Kidney (tissue), 14 donors: ENCODE results near the gene BMERB1. TPM values are rescaled to one million over a fixed set of nuclear protein-coding genes. Genes with fewer than 3 reads are reported as not detected.
"Not testable (repeated sequence)": the region's sequence is repeated elsewhere in the genome, so short reads cannot be mapped to it uniquely, and the experiment has no call there.

Experiments
- DNase-seq, 5 donors: peaks; one replicate each; pipeline ENCODE4 v3.0.0-alpha.2; 2013 to 2020
- FAIRE-seq: peaks from 2 replicates; lab custom pipeline; 2012; peaks lifted over from hg19 to GRCh38; lab: Jason Lieb, UNC
- H3K27ac ChIP-seq, 2 donors: one replicate each; pipeline ENCODE4 v1.7.0; 2013; ENCODE audit warnings: low read depth in 2 of 2, low read length in 2 of 2, inconsistent platforms in 1 of 2
- H3K27me3 ChIP-seq: one replicate; pipeline ENCODE4 v1.7.1; 2013; ENCODE audit warnings: low read length, inconsistent platforms; ENCODE audit not compliant: control insufficient read depth, insufficient read depth
- H3K36me3 ChIP-seq, 3 donors: one replicate each; pipeline versions ENCODE4 v1.7.0 to v1.7.1; 2013; ENCODE audit warnings: low read length in 3 of 3, control low read depth in 1 of 3, inconsistent platforms in 1 of 3; ENCODE audit not compliant: insufficient read depth in 3 of 3, control insufficient read depth in 2 of 3
- H3K4me1 ChIP-seq, 3 donors: one replicate each; pipeline versions ENCODE4 v1.7.0 to v1.7.1; 2013; ENCODE audit warnings: low read length in 3 of 3, inconsistent platforms in 1 of 3, low read depth in 1 of 3; ENCODE audit not compliant: control insufficient read depth in 2 of 3, insufficient read depth in 2 of 3
- H3K4me3 ChIP-seq, 3 donors: one replicate each; pipeline versions ENCODE4 v1.7.0 to v1.8.1; 2013; ENCODE audit warnings: low read length in 3 of 3, control low read depth in 1 of 3, inconsistent platforms in 1 of 3
- H3K9ac ChIP-seq, 3 donors: one replicate each; pipeline versions ENCODE4 v1.7.0 to v1.7.1; 2013; ENCODE audit warnings: low read length in 3 of 3, control low read depth in 1 of 3, inconsistent platforms in 1 of 3
- H3K9me3 ChIP-seq, 3 donors: one replicate each; pipeline versions ENCODE4 v1.7.0 to v1.7.1; 2013; ENCODE audit warnings: low read length in 3 of 3, control low read depth in 1 of 3, inconsistent platforms in 1 of 3; ENCODE audit not compliant: control insufficient read depth in 2 of 3, insufficient read depth in 1 of 3
- intact Hi-C: fragments of 100-400 bp; cut with DNase I; formaldehyde crosslinking; loops from one replicate; pipeline ENCODE4 v1.11.1; 2022
- polyA plus RNA-seq: library from polyadenylated mRNA; stranded (reverse); fragments of 350-450 nt; fragmentation: Illumina TruSeq; extraction: RNeasy Lipid Tissue Mini Kit (QIAGEN cat#74804); gene quantifications from one replicate; pipeline ENCODE4 v1.2.3, GENCODE V29; 2014; ENCODE audit warnings: low read depth, low replicate concordance; ENCODE audit not compliant: insufficient read depth
- total RNA-seq: library from RNA; stranded (reverse); fragmentation: NEBNext Ultra II Directional; extraction: Animal tissue kit (Norgen Biotek cat#: 25700); gene quantifications from one replicate; pipeline ENCODE4 v1.2.1, GENCODE V29; 2021
- TF ChIP-seq, protein P1 (sequence below): IDR thresholded peaks from 3 replicates; pipeline ENCODE4 v1.5.1; 2012; ENCODE audit warnings: mild to moderate bottlenecking, moderate library complexity, borderline replicate concordance; ENCODE audit not compliant: insufficient read depth; ENCODE audit errors: extremely low read depth
- donor health status: control.
- donor health status: control.
- donor health status: control.
- donor health status: control.
- donor health status: control.
- donor health status: DM: yes; HTN: yes; CAD: no.
- donor health status: Normal renal cell carcinoma (clear cell type).

The BMERB1 gene
- total and polyA plus RNA-seq, 2 donors from 2014 or later: 33.4 to 48.8 TPM

DNA sequence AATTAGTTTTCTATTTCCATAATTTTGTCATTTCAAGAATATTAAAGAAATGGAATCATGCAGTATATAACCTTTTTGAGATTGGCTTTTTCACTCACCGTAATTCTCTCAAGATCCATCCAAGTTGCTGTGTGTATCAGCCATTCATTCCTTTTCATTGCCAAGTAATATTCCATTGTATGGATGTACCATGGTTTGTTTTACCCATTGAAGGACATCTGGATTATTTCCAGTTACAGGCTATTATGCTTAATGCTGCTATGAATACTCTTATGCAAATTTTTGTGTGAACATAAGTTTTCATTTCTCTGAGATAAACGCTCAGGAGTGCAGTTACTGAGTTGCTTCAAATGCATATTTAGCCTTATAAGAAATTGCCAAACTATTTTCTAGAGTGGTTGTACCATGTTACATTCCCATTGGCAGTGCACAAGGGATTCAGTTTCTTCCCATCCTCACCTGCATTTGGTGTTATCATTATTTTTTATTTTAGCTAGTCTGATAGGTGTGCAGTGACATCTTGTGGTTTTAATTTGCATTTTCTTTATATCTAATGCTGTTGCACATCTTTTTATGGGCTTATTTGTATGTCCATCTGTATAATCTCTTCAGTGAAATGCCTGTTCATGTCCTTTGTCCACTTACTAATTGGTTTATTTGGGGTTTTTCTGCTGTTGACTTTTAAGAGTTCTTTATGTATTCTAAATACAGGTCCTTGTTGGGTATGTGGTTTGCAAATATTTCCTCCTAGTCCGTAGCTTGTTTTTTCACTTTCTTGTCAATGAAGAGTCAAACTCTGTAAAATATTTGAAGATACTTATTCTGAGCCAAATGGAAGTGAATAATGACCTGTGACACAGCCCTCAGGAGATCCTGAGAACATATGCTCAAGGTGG is 32.7 kb downstream of the BMERB1 start:
- H3K27me3 ChIP-seq: no peaks in the 10 kb centered on the region
- no peak for FAIRE-seq
- H3K27ac ChIP-seq: no peak overlapping the region
- intact Hi-C loops: no loop called here
- H3K4me3 ChIP-seq: no peak overlapping the region
- no peaks in the 10 kb centered on the region for H3K9me3 ChIP-seq
- no peak overlapping the region for H3K9ac ChIP-seq
- no peaks in the 10 kb centered on the region for H3K4me1 ChIP-seq
- H3K36me3 ChIP-seq: no peaks in the 10 kb centered on the region
- TF ChIP-seq, protein P1, sequence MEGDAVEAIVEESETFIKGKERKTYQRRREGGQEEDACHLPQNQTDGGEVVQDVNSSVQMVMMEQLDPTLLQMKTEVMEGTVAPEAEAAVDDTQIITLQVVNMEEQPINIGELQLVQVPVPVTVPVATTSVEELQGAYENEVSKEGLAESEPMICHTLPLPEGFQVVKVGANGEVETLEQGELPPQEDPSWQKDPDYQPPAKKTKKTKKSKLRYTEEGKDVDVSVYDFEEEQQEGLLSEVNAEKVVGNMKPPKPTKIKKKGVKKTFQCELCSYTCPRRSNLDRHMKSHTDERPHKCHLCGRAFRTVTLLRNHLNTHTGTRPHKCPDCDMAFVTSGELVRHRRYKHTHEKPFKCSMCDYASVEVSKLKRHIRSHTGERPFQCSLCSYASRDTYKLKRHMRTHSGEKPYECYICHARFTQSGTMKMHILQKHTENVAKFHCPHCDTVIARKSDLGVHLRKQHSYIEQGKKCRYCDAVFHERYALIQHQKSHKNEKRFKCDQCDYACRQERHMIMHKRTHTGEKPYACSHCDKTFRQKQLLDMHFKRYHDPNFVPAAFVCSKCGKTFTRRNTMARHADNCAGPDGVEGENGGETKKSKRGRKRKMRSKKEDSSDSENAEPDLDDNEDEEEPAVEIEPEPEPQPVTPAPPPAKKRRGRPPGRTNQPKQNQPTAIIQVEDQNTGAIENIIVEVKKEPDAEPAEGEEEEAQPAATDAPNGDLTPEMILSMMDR: peak; percentile 5
- DNase-seq: no peak

DNA sequence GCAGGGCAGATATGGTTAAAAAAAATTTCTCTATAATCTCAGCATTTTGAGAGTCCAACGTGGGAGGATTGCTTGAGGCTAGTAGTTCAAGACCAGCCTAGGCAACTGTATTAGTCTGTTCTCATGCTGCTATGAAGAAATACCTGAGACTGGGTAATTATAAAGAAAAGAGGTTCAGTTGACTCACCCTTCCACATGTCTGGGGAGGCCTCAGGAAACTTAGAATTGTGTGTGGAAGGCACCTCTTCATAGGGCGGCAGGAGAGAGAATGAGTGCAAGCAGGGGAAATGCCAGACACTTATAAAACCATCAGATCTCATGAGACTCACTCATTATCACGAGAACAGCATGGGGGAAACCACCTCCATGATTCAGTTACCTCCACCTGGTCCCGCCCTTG is 42.6 kb downstream of the BMERB1 start:
- H3K4me3 ChIP-seq, H3K27me3 ChIP-seq, H3K9me3 ChIP-seq, DNase-seq, H3K36me3 ChIP-seq, H3K4me1 ChIP-seq, H3K27ac ChIP-seq, FAIRE-seq, intact Hi-C loops, H3K9ac ChIP-seq: not testable (repeated sequence)

DNA sequence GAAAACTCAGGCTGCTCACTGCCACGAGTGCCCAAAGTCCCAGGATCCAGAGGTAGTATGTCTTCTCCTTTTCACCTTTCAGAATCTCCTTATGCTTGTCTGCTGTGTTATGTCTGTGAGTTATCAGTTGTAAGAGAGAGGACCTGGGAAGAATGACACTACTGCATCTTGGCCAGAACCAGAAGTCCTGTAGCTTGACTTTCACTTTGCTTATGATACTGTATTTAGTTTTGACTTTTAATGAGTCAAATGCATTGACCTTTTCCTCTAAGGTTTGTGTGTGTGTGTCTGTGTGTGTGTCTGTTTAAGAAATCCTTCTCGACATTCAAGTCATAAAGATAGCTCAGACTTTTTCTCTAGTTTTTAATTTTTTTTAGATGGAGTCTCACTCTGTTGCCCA is 43.4 kb downstream of the BMERB1 start:
- H3K9ac ChIP-seq: no peak overlapping the region
- FAIRE-seq (no peak), DNase-seq (no peak)
- TF ChIP-seq, protein P1: no peak
- peaks cover 0 to 5% (median 0%) of the 10 kb centered on the region in 3 donors for H3K4me1 ChIP-seq
- intact Hi-C loops: no loop called here
- no peak overlapping the region for H3K4me3 ChIP-seq
- H3K27me3 ChIP-seq: no peaks in the 10 kb centered on the region
- H3K27ac ChIP-seq: no peak overlapping the region
- no peaks in the 10 kb centered on the region for H3K36me3 ChIP-seq
- H3K9me3 ChIP-seq: peaks cover 0 to 4% (median 0%) of the 10 kb centered on the region in 3 donors

DNA sequence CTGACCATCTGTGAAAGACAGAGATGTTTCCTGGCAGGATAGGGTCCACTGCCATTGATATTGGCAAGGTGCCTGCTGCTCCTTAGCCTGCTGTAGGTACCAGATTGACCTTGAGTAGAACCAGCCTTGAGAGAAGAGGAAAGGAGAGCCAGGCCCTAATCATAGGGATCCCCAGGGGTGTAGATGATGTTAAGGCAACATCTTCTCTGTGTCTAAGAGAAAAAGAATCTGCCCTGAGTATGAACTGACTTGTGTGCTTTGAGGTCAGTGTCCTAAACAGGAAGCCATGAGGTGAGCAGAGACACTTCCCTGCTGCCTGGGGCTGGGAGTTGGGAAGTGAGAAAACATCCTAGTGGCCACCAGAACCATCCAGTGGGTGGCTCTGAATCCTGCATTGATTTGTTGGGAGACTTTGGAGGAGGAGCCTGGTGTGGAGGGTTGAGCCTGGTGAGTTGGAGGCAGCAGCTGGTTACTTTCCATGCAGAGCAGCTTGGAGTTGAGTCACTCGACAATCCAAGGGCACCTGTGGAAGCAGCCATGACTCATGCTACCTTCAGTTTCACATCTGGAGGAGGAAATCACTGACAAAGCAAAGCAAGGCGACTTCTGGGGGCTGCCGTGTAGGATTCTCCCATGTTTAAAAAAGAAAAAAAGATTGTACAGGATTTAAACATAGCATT is 47.8 kb downstream of the BMERB1 start:
- peak in 3 of 5 donors; percentile 10 to 81 (median 60) for DNase-seq
- Histone ChIP-seq H3K27me3 (no peaks in the 10 kb centered on the region), H3K4me1 (peaks cover 0 to 5% (median 0%) of the 10 kb centered on the region in 3 donors), H3K9ac (no peak overlapping the region), H3K9me3 (no peaks in the 10 kb centered on the region), H3K4me3 (no peak overlapping the region), H3K36me3 (no peaks in the 10 kb centered on the region), H3K27ac (peak overlapping the region in 1 of 2 donors; percentile 77)
- no peak for FAIRE-seq
- TF ChIP-seq, protein P1: no peak
- intact Hi-C loops: no loop called here
